IPS-NIHi7 (cell line): ENCODE data around the gene DOCK6.
"Not testable (repeated sequence)": the region's sequence is repeated elsewhere in the genome, so short reads cannot be mapped to it uniquely, and the experiment has no call there.

ENCODE experiments used
- DNase-seq: peaks from one replicate; pipeline ENCODE4 v3.0.0; 2012; ENCODE audit warnings: mixed read lengths; ENCODE audit errors: extremely low spot score

The DOCK6 gene

DNA sequence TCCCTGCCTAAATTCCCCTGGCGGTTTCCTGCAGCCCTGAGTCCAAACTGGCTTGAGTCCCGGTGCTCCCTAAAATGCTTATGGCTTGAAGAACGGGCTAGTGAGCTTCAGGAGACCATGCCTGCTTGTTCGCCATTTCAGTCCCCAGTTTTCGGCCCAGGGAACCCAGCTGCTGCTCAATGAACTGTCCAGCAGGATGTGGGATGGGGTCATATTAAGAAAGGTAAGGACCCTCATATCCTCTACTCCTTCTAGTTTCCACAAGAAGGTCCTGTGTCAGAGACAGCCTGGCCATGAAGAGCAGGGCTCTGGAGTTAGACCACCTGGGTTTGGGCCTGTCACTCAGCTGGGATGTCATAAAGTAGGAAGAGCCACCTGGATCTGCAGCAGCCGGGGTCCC, 89.7 kb downstream of the DOCK6 start:
- no peak for DNase-seq

DNA sequence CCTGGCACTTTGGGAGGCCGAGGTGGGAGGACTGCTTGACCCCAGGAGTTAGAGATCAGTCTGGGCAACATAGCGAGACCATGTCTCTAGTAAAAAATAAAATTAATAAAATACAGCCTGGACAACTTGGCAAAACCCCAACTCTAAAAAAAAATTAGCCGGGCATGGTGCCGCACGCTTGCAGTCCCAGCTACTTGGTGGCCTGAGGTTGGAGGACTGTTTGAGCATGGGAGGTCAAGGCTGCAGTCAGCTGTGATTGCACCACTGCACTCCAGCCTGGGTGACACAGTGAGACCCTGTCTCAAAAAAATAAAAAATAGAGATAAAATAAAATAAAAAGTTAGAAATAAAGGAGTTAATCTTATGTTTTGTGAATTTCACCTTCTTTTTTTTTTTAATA, 91.2 kb downstream of the DOCK6 start:
- no peak for DNase-seq

DNA sequence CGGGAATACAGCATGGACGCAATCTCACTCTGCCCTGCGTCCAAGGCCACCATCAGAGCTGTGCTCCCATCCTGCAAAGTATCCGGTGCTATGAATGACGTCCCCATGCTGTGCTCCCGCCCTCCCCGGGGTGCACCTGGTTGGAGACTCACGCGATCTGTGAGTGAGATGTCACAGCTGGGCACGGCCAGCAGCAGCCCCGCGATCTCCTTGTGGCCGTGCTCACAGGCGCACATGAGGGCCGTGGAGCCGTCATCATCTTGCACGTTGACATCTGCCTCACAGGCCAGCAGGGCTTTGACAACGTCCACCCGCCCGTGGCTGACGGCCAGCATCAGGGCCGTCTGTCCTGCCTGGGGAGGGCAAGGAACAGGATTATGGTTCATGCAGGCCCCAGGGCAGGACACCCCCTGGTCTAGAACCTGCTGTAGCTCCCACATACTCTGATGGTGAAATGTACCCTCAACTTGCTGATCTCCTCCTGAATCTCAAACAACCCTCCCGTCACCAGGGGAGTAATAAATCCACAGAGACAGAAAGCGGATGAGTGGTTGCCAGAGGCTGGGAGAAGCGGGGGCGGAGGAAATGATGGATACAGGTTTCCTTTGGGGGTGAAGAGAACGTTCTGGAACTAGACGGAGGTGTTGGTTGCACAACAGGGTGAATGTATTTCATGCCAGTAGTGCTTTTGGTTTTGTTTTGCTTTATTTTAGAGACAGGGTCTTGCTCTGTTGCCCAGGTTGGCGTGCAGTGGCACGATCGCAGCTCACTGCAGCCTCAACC, 92.2 kb downstream of the DOCK6 start:
- no peak for DNase-seq

DNA sequence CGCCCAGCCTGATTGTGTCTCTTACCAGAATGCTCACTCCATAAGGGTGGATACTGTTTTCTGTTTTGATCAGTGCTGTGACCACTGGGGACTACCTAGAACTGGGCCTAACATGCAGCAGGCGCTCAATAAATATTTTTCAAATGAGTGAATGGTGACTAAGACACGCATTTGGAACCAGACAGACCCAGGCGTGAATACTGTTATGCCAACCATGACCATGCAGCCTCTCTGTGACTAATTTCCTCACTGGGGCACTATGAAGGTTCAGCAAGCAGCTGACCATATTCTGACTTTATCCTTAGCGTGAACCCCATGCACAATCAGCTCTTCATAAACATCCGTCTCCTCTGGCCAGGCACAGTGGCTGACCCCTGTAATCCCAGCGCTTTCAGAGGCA, 93.8 kb downstream of the DOCK6 start:
- DNase-seq, result no peak

DNA sequence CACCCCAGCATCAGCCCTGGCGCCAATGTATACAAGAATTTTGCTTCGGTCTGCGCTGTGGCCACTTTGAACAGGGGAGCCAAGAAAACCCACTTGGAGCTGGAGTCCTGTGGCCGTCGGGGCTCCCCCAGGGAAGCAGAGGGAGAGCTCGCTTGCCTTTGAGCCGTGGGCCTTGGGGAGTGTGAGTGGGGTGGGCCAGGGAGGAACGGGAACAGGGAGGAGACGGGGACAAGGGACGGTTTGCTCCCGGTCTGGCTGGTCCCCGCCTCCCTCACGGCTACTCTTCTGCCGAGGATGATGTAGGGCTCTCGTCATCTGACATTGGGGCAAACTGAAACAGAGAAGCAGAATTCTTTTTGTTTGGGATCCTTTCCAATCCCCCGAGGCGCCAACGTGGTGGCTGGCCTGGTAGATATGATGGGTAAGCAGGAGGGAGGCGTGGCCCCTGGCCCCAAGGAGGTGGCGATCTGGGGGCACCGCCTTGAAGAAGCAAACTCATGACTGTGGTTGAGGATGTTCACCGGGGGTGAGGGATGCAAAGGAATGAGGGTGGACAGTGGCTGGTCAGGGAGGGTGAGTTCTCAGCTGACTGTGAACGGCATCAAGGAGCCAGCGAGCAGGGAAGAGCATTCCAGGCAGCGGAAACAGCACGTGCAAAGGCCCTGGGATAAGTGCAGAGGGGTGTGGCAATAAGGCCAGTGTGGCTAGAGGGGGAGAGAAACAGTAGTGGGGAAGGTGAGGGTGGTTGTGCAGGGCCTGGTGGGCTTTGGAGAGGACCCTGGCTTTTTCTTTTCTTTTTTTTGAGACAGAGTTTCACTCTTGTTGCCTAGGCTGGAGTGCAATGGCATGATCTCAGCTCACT, 95.8 kb downstream of the DOCK6 start:
- DNase-seq, result no peak

DNA sequence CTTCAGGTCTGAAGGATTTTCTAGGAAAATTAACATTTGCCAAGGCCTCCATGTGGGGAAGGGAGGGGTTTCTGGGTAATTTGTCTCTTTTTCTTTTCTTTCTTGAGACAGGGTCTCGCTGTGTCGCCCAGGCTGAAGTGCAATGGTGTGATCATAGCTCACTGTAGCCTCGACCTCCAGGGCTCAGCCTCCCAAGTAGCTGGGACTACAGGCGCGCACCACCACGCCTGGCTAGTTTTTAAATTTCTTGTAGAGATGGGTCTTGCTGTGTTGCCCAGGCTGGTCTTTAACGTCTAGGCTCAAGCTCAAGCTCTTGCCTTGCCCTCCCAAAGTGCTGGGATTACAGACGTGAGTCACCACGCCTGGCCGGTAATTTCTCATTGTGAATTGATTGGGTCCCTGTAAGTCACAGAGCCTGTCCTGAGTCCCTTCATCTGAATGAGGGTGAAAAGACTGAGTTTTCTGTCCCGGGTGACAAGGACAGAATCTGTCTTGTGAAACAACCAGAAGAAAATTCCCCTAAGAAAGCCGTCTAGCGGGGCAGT, 96.8 kb downstream of the DOCK6 start:
- no peak for DNase-seq

DNA sequence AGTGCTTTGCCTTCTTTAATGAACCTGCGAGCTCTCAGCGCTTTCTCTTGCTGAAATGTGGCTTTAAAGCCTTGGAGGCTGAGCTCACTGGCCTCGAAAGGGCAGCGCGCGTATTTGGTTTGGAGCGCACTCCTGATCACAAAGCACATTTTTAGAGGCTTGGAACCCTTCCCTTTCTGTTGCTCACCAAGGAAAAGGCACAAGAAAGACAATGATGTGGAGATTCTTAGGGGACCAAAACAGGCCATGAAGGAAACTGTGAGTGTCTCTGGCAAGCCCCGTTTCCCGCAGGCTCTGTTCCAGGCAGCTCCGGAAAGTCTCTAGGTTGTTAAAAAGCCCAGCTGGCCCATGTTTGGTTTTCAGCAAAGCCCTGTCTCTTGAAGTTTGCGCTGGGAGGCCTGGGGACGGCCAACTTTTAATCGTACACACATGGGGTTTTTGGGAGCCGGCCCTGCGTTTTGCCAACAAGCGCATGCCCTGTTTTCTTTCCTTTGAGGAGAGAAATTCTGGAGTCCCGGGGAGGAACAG, 97.4 kb downstream of the DOCK6 start:
- DNase-seq, result no peak

DNA sequence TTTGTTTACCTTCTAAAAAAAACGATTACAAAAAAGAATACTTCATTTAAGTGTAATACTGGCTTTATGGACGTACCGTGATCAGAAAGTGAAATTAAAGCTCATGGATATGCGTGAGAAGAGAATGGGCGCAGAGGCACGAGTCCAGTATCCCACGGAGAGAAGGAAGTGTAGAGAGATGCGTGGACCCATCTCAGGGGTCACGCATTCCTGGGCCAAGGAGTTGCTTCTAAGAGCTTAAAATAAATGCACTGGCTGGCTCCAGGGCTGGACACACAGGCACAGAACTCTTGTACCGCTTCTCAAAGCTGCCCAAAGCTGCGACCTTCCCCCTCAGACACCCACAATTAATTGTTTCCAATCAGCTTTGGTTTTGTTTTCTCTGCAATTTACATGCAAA, 98.0 kb downstream of the DOCK6 start:
- DNase-seq, result no peak

DNA sequence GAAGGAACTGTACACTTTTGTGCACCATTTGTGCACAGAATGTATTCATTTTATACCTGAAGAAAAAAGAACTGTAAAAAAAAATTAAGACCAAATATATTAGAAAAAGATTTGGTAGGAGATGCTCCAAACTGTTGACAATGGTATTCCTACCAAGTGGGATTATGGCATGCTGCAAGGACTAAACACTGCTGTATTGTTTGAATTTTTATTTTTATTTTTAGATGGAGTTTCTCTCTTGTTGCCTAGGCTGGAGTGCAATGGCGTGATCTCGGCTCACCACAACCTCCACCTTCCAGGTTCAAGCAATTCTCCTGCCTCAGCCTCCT, 101.9 kb downstream of the DOCK6 start:
- DNase-seq, result not testable (repeated sequence)

DNA sequence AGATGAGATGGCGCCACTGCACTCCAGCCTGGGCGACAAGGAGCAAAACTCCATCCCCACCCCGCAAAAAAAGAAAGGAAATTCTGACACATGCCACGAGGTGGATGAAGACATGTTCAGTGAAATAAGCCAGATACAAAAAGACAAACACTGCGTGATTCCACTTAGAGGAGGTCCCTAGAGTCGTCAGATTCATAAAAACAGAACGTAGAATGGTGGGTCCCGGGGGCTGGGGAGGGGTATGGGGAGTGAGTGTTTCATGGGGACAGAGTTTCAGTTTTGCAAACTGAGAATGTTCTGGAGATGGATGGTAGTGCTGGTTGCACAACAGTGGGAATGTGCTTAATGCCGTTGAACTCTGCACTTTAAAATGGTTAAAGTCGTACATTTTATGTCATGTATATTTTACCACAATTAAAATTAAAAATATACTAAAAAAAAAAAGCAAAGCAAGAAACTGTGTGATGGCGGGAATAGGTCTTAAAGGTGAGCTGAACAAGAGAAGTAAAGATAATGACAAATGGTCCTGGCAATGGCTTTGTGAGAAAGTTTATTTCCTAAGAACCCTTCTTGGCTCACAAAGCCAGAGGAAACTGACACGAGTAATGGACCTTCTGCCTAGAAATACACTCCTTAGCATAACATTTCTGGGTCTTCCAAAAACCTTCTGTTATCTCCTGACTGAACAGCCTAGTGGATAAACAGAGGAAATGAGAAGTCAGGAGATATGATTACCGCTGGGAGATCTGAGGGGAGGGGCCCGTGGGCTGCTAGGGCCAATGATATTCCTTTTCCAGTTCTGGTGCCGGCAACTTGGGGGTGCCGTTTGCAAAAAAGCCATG, 102.5 kb downstream of the DOCK6 start:
- no peak for DNase-seq

DNA sequence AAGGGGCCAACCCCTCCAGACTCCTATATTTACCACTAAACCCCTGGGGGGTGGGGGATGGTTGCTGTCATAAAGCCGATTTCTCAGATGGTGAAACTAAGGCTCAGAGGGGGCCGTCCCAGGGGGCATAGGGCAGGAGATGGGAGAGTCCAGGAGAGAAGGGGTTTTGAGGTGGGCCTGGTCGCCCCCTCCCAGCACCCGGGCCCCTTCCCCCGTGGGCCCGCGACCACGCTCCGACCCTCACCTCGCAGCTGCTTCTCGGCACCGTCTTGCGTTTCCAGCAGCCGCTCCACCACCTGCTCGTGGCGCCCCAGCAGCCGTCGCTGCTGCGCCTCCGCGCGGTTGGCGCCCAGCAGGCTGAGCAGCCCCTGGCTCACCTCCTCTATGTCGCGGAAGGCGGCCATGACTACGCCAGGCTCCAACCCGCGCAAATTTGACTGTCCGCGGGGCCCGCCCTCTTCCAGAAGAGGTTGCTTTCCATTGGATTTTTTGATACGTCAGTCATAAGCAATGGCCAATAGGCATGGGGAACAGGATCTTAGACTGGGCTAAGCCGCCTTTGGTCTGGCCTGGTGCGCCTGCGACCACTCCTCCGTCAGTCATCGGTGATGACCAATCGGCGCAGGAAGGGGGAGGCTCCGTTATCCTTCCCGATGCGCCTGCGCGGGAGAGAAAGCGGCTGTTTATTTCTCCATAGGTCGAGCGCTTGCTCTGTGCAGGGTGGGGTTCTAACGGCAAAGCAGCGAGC, 106.8 kb downstream of the DOCK6 start, which contains the start of gene SPC24:
Gene SPC24, minus strand, starts transcription at position 410 of the 748 bp plus-strand sequence. Its CDS starts 6 bp downstream, at position 404.
- peak; percentile 100 for DNase-seq

DNA sequence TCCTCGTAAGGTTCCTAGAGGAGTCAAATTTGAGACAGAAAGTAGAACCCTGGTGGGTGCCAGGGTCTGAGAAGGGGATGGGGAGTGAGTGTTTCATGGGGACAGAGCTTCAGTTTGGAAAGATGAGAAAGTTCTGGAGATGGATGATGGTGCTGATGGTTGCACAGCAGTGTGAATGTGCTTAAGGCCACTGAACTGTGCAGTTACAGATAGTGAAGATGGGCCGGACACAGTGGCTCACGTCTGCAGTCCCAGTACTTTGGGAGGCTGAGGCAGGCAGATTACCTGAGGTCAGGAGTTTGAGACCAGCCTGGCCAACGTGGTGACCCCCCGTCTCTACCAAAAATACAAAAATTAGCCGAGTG, 107.7 kb downstream of the DOCK6 start:
- DNase-seq, result no peak

DNA sequence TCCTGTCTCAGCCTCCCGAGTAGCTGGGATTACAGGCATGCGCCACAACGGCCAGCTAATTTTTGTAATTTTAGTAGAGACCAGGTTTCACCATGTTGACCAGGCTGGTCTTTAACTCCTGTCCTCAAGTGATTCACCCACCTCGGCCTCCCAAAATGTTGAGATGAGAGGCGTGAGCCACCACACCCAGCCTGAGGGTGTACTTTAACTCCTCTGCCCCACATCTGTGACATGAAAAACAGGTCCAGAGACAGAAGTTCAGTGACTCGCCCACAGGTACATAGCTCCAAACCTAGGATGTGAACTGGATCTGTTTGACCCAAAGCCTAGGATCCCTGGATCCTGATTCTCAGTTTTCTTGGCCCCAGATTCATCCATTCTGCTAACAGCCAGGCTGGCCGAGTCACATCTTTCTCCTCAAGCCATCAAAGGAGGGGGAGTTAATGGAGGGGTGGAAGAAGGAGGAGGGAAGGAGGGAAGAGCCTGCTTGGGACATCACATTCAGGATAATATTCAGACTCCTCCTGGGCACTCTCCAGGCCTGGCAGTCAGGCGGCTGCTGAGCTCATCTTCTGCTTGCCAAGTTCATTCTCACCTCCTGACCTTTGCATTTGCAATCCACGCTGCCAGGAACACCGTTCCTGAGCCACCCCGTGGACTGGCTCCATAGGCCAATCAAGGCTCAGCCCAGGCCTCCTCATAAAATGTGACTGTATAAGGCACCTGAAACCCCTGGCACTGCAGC, 109.8 kb downstream of the DOCK6 start:
- DNase-seq, result no peak

DNA sequence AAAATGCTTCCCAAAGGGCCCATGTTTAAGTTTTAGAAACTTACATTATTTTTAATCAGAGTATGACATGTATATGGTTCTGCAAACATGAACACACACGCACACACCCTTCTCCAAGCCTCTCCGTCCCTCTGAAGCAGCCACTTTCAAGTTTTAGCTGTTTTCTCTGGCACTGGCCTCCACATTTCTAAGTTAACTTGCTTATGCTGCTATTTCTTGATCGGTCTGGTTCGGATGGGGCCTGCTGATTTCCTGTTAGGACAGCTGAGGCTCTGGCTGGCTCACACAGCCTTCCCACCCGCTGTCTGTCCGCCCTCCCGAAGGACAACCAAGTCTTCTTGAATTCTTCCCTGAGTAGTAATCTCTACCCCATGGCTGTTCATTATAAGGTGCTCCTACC, 111.1 kb downstream of the DOCK6 start:
- no peak for DNase-seq
